Stimulated activated CD8-positive, alpha-beta memory T cell treated with anti-CD3 and anti-CD28 coated beads, Interleukin-4, amount 100 ng/mL, for 1 hour (primary cell): ENCODE results near the gene RP2.

ENCODE experiments used
- DNase-seq, 2 donors: peaks; one replicate each; pipeline ENCODE4 v3.0.0-alpha.2; 2020; ENCODE audit warnings: low read depth in 2 of 2, low spot score in 1 of 2

Gene RP2

DNA sequence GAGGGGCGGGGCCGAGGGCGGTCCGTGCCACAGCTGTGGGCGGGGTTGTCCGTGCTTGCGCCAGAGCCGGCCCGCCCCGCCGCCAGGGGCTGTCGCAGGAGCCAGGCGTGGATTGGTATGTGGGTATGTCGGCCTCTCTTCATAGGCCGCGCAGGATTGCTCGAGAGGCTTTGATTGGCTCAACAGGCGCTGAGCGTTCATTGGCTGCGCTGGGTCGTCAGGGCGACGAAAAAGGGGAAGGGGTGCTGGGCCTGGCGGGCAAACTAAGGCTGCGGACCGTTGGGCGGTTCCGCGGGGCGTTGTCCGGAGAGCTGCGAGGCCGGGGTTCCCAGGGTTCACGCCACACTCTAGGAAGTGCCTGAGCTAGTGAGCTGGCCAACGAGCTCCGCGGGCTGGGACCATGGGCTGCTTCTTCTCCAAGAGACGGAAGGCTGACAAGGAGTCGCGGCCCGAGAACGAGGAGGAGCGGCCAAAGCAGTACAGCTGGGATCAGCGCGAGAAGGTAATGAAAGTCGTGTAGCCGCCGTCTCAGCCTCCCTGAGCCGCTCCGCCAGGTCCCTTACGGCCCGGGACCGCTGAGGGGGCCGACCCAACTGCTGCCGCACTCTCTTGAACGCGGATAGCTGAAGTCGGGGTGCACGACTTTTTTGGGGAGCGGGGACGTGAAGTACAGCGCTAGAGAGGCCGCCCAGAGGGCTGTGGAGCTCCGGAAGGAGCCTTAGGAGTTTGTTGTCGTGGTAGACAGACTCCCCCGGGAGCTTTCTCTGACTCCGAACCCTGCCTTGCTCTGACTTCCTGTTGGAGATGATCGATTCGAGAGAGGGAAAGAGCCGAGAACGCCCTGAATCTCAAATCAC, at the start of gene RP2:
TSS of gene RP2 (plus strand) at position 343 of the 857 bp plus-strand sequence. CDS start at position 401, 58 bp downstream.
- DNase-seq: peak; percentile 61 to 71

DNA sequence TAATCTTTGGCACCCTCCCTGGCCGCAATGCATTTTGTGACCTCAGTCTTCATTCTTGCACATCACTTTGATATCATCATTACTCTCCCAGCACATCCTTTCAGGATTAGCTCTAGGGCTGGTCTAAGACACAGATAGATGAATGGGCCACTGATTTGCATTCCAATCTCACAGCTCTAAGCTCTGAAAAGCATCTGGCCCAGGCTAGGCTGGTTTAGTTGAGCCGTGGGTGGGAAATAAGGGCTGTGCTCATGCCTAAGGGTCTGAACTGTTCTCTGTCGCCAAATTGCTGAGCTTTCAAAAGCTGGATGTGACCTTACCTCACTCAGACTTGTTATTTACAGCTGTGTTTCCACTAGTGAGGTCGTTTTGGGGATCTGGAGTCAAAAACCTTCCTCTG, 47.9 kb upstream of the RP2 start:
- no peak for DNase-seq

DNA sequence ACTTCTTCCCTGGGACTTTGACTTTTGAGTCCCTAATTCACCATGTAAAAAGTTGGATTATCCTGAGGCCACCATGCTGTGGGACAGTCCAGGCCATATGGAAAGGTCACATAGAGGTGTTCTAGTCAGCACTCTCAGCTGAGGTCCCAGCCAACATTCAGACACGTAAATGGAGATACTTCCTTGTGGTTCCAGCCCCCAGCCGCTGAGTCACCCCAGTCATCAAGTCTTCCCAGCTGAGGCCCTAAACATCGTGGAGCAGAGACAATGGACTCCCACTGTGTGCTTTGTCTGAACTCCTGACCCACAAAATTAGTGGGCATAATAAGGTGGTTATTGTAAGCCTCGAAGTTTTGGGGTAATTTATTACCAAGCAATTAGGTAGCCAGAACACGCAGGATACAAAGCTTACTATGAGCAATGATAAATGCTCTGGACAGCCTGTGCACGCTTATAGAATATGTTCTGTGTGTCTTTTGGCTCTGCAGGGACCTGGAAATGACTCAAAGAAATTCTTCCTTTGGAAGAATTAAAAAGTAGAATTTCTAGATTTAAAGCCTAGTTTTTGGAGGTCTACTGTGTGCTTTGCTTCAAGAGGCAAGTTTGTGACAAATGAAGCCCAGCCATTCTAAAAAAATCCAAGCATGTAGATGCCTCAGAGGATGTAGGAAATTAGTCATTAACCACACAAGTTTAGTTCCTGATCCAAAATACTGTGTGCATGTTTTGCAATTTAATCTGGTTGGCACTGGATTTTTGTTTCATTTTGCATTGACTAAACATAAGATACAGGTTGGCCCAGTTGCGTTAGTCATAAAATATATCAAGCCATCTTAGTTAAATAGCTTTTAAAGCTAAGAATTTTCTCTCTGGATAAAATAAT, 44.7 kb upstream of the RP2 start:
- no peak for DNase-seq

DNA sequence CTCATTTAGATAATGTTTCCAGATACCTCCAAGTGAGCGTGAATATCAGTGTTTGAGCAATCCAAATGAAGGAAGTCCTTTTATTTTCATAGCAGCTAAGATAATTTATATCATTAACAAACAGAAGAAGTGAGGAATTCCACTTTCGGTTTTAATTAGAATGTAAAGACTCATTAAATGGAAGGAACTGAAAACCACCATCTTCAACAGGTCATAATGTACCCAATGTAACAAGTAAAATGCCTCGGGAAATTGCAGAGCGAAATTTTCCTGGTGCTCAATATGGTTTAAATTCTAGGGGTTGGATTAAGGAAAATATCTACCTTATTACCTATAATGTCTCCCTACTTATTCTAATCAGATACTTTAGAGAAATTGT, 44.0 kb upstream of the RP2 start:
- DNase-seq: no peak

DNA sequence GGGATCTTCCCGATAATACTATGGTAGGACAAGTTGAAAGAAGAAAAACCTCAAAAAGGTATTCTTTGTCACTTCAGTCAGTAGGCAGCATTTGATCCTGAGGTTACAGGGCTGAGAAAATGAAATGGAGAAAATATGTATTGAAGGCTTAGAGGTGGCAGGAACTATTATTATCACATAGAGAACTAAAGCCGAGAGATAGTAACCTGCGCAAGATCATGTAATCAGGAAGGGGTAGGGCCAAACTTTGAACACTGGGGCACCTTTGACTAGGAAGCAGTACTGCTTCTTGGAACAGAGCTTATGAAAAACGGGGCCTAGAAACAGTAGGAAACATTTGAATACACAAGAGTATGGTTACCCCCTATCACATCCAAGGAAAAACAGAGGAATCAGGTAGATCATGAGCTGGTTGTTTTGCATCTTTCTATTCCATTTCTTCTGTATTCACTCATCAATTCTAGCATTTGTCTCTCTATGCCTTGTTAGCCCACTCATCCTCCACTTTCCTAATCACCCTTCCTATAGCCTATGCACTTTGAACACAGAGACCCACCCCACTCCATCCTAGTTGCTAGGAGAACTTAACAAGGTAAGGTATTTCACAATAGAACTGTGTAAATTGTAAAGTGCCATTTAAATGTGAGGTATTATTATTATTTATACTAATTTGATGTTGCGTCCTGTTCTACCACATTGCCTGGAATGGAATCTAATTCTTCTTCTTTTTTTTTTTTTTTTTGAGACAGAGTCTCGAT, 43.3 kb upstream of the RP2 start:
- no peak for DNase-seq

DNA sequence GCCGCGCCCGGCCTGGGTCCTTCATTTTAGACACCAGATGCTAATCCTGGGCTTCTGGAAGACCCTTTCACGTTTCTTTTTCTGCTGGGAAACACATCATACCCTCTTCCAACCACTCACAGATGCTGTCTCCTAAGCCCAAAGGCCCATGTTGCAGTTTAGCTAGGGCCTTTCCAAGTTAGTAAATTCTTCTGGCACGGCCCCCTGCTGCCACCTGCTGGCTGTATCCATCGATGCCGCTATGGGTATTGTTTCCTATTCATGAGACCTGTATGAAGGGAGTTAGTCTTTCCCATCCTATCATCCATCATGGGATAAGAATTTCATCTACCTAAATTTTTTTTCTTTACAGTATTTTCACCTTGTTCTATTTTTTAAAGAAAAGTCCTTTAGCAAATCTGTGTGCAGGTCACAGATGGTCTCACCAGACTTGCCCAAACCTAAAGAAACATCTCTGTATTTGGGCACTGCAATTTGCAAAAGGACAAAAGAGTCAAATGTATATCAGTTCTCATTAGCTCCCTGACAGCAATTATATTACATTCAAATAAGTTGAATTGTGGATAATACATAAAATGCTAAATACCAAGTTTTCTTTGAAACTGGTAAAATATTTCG, 40.2 kb upstream of the RP2 start:
- DNase-seq: peak; percentile 29 to 51

DNA sequence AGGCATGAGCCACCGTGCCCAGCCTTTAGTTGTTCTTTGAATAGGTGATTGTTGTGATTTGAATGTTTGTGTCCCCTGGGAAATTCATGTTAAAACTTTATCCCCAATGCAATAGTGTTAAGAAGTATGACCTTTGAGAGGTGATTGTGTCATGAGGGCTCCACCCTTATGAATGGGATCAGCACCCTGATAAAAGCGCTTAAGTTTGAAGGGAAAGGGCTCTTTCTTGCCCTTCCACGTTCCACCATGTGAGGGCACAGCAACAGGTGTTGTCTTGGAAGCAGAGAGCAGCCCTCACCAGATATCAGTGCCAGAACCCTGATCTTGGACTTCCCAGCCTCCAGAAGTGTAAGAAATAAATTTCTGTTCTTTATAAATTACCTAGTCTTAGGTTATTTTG, 33.7 kb upstream of the RP2 start:
- DNase-seq: no peak

DNA sequence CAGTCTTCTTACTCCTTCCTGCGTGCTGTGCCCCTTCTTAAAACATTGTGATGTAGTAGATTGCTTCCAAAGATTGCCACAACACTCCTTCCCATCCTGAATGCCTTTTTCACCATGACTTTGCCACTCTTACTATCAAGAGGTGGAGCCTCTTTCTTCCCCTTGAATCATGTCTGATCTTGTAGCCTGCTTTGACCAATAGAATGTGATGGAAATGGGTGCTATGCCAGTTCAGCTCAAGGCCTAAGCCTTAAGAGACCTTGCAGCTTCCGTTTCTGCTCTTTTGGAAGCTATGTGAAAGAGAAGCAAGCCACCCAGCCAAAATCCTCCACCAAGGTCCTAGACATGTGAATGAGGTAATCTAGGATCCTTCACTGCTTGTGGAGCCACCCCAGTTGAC, 31.6 kb upstream of the RP2 start:
- DNase-seq: no peak

DNA sequence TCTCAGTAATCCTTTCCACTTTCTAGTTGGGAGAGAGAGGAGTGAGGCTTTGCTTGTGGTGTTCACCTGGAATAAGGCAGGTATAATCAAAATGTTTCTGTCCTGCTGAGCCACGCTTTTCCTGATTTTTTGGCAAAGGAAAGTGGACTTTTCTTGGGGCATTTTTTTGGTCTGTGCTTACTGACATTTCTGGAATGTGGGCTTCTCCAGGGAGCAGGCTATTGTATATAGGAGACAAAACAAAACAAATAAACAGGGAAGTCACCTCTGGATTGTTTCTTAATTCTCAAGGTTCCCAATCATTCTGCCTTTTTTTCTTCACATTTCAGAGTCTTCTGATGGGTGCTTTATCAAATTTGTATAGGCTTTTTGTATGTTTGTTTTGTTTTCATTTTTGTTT, 25.7 kb upstream of the RP2 start:
- no peak for DNase-seq

DNA sequence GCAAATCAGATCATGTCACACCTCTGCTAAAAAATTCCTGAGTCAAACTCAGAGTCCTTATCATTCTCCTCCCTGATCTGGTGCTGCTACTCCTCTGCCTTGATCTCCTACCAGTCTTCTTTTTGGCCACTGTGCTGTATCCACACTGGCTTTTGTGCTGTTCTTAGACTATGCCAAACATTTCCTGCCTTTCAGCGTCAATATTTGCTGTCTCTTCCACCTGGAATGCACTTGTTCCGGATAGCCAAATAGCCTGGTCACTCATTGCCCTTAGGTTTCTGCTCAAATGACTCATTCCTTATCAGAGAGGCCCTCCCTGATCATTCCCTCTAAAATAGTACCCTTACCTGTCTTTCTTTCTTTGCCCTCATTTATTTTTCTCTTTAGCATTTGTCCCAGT, 24.4 kb upstream of the RP2 start:
- no peak for DNase-seq

DNA sequence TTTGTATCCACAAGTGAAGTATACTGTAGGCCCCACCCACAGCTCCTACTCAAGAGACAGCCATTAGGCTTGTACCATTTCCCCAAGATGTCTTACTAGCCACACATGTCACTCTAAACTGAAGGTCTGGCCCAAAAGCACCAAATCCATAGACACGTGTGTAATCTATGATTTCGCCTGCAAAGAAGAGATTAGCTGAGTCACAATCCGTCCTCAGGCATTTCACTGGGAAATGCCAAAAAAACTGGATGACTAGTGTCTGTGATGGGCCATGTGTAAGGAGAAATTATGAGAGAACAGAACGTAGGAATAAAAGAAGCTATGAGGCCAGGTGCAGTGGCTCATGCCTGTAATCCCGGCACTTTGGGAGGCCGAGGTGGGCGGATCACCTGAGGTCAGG, 21.9 kb upstream of the RP2 start:
- DNase-seq: no peak

DNA sequence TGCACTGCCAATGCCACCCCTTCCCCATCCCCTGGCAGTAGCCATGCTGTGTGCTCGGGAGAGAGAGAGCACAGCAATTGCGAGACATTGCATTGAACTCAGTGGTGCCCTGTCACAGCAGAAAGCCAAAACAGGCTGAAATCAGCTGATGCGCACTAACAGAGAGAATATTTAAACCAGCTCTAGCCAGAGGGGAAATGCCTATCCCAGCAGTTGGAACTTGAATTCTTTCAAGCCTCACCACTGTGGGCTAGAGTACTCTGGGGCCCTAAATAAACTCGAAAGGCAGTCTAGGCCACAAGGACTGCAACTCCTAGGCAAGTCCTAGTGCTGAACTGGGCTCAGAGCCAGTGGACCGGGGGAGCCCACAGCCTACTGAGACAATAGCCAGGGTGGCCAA, 17.7 kb upstream of the RP2 start:
- no peak for DNase-seq

DNA sequence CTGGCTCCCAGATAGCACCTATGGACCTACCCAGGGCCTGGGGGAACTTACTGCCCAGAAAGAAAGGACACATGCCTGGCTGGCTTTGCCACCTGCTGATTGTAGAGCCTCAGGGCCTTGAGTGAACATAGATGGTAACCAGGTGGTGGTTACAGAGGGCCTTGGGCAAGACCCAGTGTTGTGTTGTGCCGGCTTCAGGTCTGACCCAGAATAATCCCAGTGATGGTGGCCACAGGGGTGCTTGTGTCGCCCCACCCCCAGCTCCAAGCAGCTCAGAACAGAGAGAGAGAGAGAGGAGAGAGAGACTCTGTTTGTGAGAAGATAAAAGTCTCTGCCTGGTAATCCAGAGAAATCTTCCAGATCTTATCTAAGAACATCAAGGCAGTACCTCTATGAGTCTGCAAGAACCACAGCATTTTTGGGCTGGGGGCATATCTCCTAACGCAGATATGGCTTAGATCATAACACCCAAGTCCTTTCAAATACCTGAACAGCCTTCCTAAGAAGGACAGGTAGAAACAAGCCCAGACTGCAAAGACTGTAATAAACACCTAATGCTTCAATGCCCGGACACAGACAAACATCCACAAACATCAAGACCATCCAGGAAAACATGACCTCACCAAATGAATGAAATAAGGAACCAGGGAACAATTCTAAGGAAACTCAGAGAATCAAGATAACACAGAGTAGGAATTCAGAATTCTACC, 16.3 kb upstream of the RP2 start:
- no peak for DNase-seq

DNA sequence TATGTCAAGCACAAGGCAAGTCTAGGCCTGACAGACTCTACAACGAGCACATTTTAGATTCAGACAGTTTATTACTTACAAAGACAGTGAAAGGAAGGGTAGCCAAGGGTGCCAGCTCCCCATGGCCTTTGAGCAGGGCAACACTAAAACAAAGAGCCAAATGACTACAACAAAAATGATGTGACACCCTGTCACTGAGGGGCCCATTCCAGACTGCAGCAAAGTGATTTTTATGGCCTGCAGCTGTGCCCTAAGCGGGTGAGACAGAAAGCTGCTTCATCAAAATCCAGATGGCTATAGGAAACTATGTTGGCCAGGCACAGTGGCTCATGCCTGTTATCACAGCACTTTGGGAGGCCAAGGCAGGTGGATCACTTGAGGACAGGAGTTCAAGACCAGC, 13.4 kb upstream of the RP2 start:
- DNase-seq: no peak

DNA sequence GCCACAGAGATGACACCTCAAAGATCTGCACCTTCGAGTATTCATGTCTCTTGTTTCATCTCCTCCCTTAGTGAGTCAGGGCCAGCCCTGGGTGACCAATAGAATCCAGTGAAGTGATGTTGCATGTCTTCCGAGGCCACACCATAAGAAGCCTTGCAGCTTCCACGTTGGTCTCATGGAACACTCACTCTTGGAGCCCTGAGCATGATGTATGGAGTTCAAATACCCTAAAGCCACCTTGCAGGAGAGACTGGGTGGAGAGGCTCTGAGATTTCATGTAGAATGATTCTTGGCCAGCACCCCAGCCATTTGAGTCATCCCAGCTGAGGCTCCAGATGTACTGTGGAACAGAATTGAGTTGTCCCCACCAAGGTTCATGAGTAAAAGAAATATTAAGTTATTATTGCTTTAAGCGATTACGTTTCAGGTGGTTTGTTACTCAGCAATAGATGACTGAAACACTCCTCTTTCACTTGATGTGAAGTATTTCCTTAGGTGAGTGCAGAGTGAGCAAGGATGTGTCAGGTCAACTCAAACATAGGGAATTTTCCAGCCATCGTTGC, 5.0 kb upstream of the RP2 start:
- DNase-seq: no peak

DNA sequence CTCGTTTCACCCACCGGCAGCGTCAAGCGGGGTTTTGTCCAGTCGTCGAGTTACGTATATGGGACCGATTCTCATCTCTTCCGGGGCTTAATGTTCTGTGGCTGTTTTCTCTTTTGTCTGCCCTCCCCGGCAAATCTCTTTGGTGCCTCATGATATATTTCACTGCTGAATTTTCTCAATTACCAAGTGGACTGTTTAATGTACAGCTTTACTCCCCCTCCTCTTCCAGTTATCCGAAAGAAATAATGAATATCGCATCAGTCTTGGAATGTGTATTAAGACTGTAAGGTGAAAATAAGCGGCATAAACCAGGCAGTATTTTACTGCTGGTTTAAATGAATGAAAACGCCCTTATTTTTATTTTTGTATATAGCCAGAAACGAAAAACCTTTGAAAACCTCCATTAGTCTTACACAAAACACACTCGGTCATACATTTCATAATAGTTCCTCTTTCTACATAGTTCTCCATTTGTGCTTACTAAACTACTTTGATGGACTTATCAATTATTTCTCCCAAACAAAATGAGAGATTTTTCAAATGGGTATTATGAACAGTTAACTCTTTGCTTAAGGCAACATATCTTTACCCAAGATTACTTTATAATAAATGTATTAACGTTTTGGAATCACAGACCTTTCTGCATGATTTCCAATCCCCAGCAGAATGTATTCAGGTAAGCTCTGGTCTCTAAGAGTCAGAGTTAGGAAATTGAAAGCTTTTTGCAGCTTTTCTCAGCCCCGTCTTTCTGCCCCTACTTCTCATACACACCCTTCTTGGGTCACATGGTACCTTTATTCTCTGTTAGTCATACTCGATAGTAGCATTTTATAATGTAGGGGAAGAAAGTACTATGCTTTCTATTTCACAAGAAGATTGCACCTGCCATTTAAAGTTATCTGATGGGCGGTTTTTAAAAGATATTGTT, 979 bp downstream of the RP2 start:
- DNase-seq: no peak

DNA sequence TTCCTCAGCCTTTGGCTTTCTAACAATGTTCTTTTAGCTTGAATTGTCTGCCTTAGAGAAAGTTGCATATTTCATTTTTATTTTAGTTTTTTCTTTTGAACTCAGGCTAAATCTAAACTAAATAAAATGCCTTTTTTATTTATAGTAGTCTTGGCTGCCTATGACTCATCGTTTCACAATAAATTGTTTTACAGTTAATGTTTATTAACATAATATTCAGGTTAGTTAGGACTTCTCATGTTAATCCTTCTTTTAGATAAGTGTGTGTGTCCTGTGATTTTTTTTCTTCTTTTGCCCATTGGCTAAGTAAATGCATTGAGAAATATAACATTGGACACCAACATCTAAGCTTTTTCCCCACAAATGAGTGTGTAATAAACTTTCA, 1.6 kb downstream of the RP2 start:
- DNase-seq: no peak

DNA sequence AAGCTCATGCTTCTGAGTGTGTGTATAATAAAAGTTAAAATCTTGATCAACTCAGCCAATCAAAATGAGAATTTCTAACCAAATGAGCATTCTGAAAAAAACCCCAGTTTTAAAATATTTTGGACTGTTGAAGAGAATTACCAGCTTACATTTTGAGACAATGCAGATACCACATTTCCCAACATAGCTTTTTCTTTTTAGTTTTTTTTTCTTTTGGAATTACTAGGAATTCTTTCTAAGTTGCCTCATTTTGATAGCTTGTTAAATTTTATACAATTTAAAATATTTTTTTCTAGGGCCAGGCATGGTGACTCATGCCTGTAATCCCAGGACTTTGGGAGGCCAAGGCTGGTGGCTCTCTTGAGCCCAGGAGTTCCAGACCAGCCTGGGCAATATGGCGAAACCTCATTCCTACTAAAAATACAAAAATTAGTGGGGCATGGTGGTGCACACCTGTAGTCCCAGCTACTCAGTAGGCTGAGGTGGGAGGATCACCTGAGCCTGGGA, 2.2 kb downstream of the RP2 start:
- no peak for DNase-seq

DNA sequence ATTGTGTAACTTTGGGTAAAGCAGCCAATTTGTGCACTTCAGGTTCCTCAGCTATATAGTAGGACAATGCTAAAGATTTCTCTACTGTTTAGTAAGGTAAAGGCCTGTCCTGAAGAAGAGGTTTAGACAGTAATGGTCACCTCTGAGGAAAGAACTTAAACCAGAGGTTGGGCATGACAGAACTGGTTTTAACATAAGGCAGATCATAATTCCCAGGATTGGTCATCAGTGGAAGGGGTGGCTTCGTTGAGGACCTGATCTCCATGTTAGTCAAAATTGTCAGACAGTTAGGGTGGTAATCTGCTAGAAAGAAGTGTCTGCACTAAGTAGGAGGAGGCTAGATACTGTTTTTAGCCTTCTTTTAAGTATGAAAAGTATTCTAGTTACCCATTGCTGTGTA, 4.1 kb downstream of the RP2 start:
- DNase-seq: no peak
